Peyer's patch (tissue), 4 donors: ENCODE measurements around the gene SYNPR.

Experiments
- POLR2A ChIP-seq, 2 donors: fragments of 450-650 bp; IDR thresholded peaks; one replicate each; pipeline ENCODE4 v1.5.1; 2017; ENCODE audit warnings: antibody characterized with exemption in 2 of 2, mild to moderate bottlenecking in 2 of 2, moderate library complexity in 2 of 2
- TF ChIP-seq, protein P1 (sequence below), 6 experiments: fragments of 450-650 bp in 4 of 6; fragments of 200-600 bp in 2 of 6; sonication (generic) in 1 of 6; IDR thresholded peaks; one replicate each; pipeline ENCODE4 v1.5.1; 2017 to 2019; ENCODE audit warnings: antibody characterized with exemption in 6 of 6, mild to moderate bottlenecking in 3 of 6, moderate library complexity in 1 of 6

DNA sequence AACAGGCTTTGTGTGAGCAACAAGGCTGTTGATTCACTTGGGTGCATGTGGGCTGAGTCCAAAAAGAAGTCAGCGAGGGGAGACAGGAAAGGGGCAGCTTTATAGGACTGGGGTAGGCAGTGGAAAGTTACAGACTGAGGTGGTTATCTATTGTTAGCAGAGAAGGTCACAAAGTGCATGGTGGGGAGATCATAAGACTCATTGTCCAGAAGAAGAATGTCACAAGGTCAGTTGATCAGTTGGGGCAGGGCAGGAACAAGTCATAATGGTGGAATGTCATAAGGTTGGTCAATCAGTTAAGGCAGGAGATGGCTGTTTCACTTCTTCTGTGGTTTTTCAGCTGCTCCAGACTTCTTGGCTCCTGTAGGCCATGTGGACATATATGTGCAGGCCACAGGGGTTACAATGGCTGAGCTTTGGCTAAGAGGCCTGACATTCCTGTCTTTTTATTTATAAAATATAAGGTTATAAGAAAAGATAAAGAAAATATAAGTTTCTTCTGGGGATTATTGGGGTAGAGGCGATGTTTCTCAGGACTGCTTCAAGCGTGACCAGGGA is 304.9 kb downstream of the SYNPR start:
- TF ChIP-seq POLR2A (IDR thresholded peaks at IDR 0.05): no peak
- TF ChIP-seq, protein P1, sequence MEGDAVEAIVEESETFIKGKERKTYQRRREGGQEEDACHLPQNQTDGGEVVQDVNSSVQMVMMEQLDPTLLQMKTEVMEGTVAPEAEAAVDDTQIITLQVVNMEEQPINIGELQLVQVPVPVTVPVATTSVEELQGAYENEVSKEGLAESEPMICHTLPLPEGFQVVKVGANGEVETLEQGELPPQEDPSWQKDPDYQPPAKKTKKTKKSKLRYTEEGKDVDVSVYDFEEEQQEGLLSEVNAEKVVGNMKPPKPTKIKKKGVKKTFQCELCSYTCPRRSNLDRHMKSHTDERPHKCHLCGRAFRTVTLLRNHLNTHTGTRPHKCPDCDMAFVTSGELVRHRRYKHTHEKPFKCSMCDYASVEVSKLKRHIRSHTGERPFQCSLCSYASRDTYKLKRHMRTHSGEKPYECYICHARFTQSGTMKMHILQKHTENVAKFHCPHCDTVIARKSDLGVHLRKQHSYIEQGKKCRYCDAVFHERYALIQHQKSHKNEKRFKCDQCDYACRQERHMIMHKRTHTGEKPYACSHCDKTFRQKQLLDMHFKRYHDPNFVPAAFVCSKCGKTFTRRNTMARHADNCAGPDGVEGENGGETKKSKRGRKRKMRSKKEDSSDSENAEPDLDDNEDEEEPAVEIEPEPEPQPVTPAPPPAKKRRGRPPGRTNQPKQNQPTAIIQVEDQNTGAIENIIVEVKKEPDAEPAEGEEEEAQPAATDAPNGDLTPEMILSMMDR (IDR thresholded peaks at IDR 0.05): no peak
